MCF 10A (cell line): ENCODE results near the gene ROGDI. TPM values are rescaled to one million over a fixed set of nuclear protein-coding genes. Genes with fewer than 3 reads are reported as not detected.

Experiments used
- BruUV-seq: library from RNA; stranded (reverse); fragments of 400-500 nt; replicated peaks from 2 replicates; lab custom pipeline; 2021; lab: Mats Ljungman, UMichigan
- CTCF ChIA-PET: fragments of 300-600 bp; sonication (Branson Sonifier 250); formaldehyde crosslinking; extraction: SDS; loops from one replicate; lab custom pipeline; 2021; ENCODE audit warnings: antibody characterized with exemption, inconsistent platforms; lab: Yijun Ruan, JAX
- POLR2A ChIA-PET: fragments of 300-600, 350-650 bp; sonication (Branson Sonifier 250); formaldehyde crosslinking; extraction: SDS; loops from one replicate; lab custom pipeline; 2020; ENCODE audit warnings: antibody characterized with exemption, inconsistent platforms; lab: Yijun Ruan, JAX
- DNase-seq: peaks from one replicate; pipeline ENCODE4 v3.0.0-alpha.2; 2018; ENCODE audit not compliant: unreplicated experiment
- H3K27ac Mint-ChIP-seq: one replicate; pipeline ENCODE4 v1.8.0; 2022; ENCODE audit warnings: mild to moderate bottlenecking, low read depth, mixed read lengths; ENCODE audit not compliant: unreplicated experiment
- H3K27me3 Mint-ChIP-seq: one replicate; pipeline ENCODE4 v1.8.0; 2022; ENCODE audit warnings: mixed read lengths; ENCODE audit not compliant: insufficient read depth, unreplicated experiment
- H3K36me3 Mint-ChIP-seq: one replicate; pipeline ENCODE4 v1.8.0; 2022; ENCODE audit warnings: mild to moderate bottlenecking, moderate library complexity, mixed read lengths; ENCODE audit not compliant: insufficient read depth, unreplicated experiment
- H3K4me1 Mint-ChIP-seq: one replicate; pipeline ENCODE4 v1.8.0; 2022; ENCODE audit warnings: mixed read lengths; ENCODE audit not compliant: insufficient read depth, unreplicated experiment
- H3K4me3 Mint-ChIP-seq: one replicate; pipeline ENCODE4 v1.8.0; 2022; ENCODE audit warnings: mild to moderate bottlenecking, moderate library complexity, mixed read lengths; ENCODE audit not compliant: unreplicated experiment
- H3K9me3 Mint-ChIP-seq: one replicate; pipeline ENCODE4 v1.8.0; 2022; ENCODE audit warnings: mixed read lengths; ENCODE audit not compliant: unreplicated experiment
- CTCF ChIP-seq: fragments of 200-600 bp; IDR thresholded peaks from one replicate; pipeline ENCODE4 v1.8.0; 2022; ENCODE audit warnings: antibody characterized with exemption, mild to moderate bottlenecking; ENCODE audit not compliant: unreplicated experiment
- intact Hi-C: fragments of 100-400 bp; cut with micrococcal nuclease; formaldehyde crosslinking; loops from 2 replicates; pipeline ENCODE4 v1.14.1; 2022
- total RNA-seq: library from RNA; stranded (reverse); gene quantifications from 2 replicates; pipeline ENCODE4 v1.2.3, GENCODE V29; 2022

ROGDI gene
- total RNA-seq, 1 experiment from 2014 or later, result 5.9 TPM

- intact Hi-C loops, result no loop called here
- no peak overlapping the region for H3K4me3 Mint-ChIP-seq
- H3K27me3 Mint-ChIP-seq, result no peaks in the 10 kb centered on the region
- BruUV-seq, result no TSS peak
- H3K36me3 Mint-ChIP-seq, result no peaks in the 10 kb centered on the region
- no peak for TF ChIP-seq CTCF
- H3K27ac Mint-ChIP-seq, result peak overlapping the region; percentile 35
- DNase-seq, result no peak
- H3K9me3 Mint-ChIP-seq, result no peaks in the 10 kb centered on the region
- ChIA-PET CTCF (interaction anchor here (0.6 to 0.7 kb wide), 3 partner anchors 10 to 997 kb away, joined by 3 to 4 read pairs (median 3); no protein-coding TSS in a partner anchor), POLR2A (interaction anchor here (1.5 kb wide), 1 partner anchor 29 kb away, joined by 4 read pairs; no protein-coding TSS in a partner anchor)
- H3K4me1 Mint-ChIP-seq, result peaks cover 6% of the 10 kb centered on the region
Observed at GRCh38 chr16:4796982-4797804, 5.2 kb downstream of the ROGDI start.

GRCh38 chr16:4795828-4796572, 6.4 kb downstream of the ROGDI start:
- H3K4me3 Mint-ChIP-seq, result no peak overlapping the region
- no peaks in the 10 kb centered on the region for H3K36me3 Mint-ChIP-seq
- H3K27me3 Mint-ChIP-seq, result no peaks in the 10 kb centered on the region
- ChIA-PET CTCF (no interaction called here), POLR2A (interaction anchor here (0.5 to 1.5 kb wide), 2 partner anchors 28 to 241 kb away, joined by 3 to 4 read pairs; no protein-coding TSS in a partner anchor)
- no peak overlapping the region for H3K27ac Mint-ChIP-seq
- peaks cover 6% of the 10 kb centered on the region for H3K4me1 Mint-ChIP-seq
- no peak for DNase-seq
- intact Hi-C loops, result no loop called here
- H3K9me3 Mint-ChIP-seq, result no peaks in the 10 kb centered on the region
- BruUV-seq, result no TSS peak
- TF ChIP-seq CTCF, result no peak

- no peaks in the 10 kb centered on the region for H3K9me3 Mint-ChIP-seq
- no peak within 1 kb of the TSS for H3K27ac Mint-ChIP-seq
- intact Hi-C loops, result no loop called here
- ChIA-PET CTCF (no interaction called here), POLR2A (interaction anchor here (0.5 kb wide), 1 partner anchor 241 kb away, joined by 3 read pairs; no protein-coding TSS in a partner anchor)
- no peaks in the 10 kb centered on the region for H3K27me3 Mint-ChIP-seq
- TF ChIP-seq CTCF, result no peak
- BruUV-seq, result no TSS peak
- H3K36me3 Mint-ChIP-seq, result no peaks in the 10 kb centered on the region
- H3K4me3 Mint-ChIP-seq, result no peak within 1 kb of the TSS
- peaks cover under 1% of the 10 kb centered on the region for H3K4me1 Mint-ChIP-seq
- no peak for DNase-seq
Observed at GRCh38 chr16:4795181-4795827, 7.1 kb downstream of the ROGDI start, which contains the start of gene SMIM22. TSS of gene SMIM22 (plus strand) at chr16:4795369. CDS start at chr16:4795735, 366 bp downstream.
